GM23338 (cell line): ENCODE results near the gene RPH3AL. TPM values are rescaled to one million over a fixed set of nuclear protein-coding genes. Genes with fewer than 3 reads are reported as not detected.

Source experiments
- ATAC-seq: fragments of 200-7000 bp; cut with Tn5 transposase; 3 replicates; pipeline ENCODE4 v1.9.1; 2020
- DNase-seq: peaks from one replicate; pipeline ENCODE4 v3.0.0-alpha.2; 2015; ENCODE audit warnings: low spot score
- H2AFZ ChIP-seq: fragments of 200-600 bp; sonication (generic); 2 replicates; pipeline ENCODE4 v1.8.0; 2016; ENCODE audit warnings: antibody characterized with exemption, mild to moderate bottlenecking, moderate library complexity
- H3F3A ChIP-seq: fragments of 200-600 bp; sonication (generic); replicated peaks from 2 replicates; pipeline ENCODE4 v1.8.0; 2017; ENCODE audit warnings: antibody characterized with exemption, mixed run types, low read depth
- H3K27ac ChIP-seq: fragments of 200-600 bp; sonication (generic); 2 replicates; pipeline ENCODE4 v1.6.1; 2016; ENCODE audit warnings: low read depth
- H3K27me3 ChIP-seq: fragments of 200-600 bp; sonication (generic); 2 replicates; pipeline ENCODE4 v1.8.0; 2016; ENCODE audit warnings: mild to moderate bottlenecking, mixed run types, moderate library complexity; ENCODE audit not compliant: insufficient read depth
- H3K36me3 ChIP-seq: fragments of 200-600 bp; sonication (generic); 2 replicates; pipeline ENCODE4 v1.8.0; 2016; ENCODE audit warnings: mild to moderate bottlenecking; ENCODE audit not compliant: insufficient read depth
- H3K4me1 ChIP-seq: fragments of 200-600 bp; sonication (generic); 2 replicates; pipeline ENCODE4 v1.8.0; 2016; ENCODE audit warnings: mild to moderate bottlenecking, moderate library complexity; ENCODE audit not compliant: insufficient read depth
- H3K4me2 ChIP-seq: fragments of 200-600 bp; sonication (generic); 2 replicates; pipeline ENCODE4 v1.7.1; 2017; ENCODE audit warnings: mixed run types
- H3K4me3 ChIP-seq: fragments of 200-600 bp; sonication (generic); 2 replicates; pipeline ENCODE4 v1.6.1; 2016; ENCODE audit warnings: mixed run types
- H3K79me2 ChIP-seq: fragments of 200-600 bp; sonication (generic); replicated peaks from 2 replicates; pipeline ENCODE4 v1.8.0; 2017; ENCODE audit warnings: mild to moderate bottlenecking; ENCODE audit not compliant: insufficient read depth
- H3K9me2 ChIP-seq: fragments of 200-600 bp; sonication (generic); 2 replicates; pipeline ENCODE4 v1.8.0; 2017; ENCODE audit not compliant: insufficient read depth
- H4K20me1 ChIP-seq: fragments of 200-600 bp; sonication (generic); replicated peaks from 2 replicates; pipeline ENCODE4 v1.8.0; 2017; ENCODE audit warnings: mild to moderate bottlenecking; ENCODE audit not compliant: insufficient read depth
- H3K27ac Mint-ChIP-seq: 2 replicates; pipeline ENCODE4 v1.8.0; 2020; ENCODE audit warnings: inconsistent platforms, mild to moderate bottlenecking, moderate library complexity, mixed read lengths
- H3K27me3 Mint-ChIP-seq: 3 replicates; pipeline ENCODE4 v1.8.0; 2022; ENCODE audit warnings: low read depth, mild to moderate bottlenecking, moderate library complexity, mixed read lengths, inconsistent platforms; ENCODE audit not compliant: insufficient read depth, poor library complexity
- H3K36me3 Mint-ChIP-seq: 3 replicates; pipeline ENCODE4 v1.8.0; 2021; ENCODE audit warnings: low read depth, mild to moderate bottlenecking, inconsistent platforms, moderate library complexity, mixed read lengths
- H3K4me1 Mint-ChIP-seq: 3 replicates; pipeline ENCODE4 v1.8.0; 2020; ENCODE audit warnings: mild to moderate bottlenecking, inconsistent platforms, mixed read lengths
- H3K4me3 Mint-ChIP-seq: 3 replicates; pipeline ENCODE4 v1.8.0; 2021; ENCODE audit warnings: moderate library complexity, mild to moderate bottlenecking, inconsistent platforms, mixed read lengths
- H3K9me3 Mint-ChIP-seq: 3 replicates; pipeline ENCODE4 v1.8.0; 2020; ENCODE audit warnings: moderate library complexity, mild to moderate bottlenecking, inconsistent platforms, mixed read lengths
- CREB1 ChIP-seq: fragments of 250-450 bp; sonication (Bioruptor Pico); IDR thresholded peaks from 2 replicates; pipeline ENCODE4 v1.5.0; 2020; ENCODE audit warnings: low read depth, mild to moderate bottlenecking, moderate library complexity
- CTCF ChIP-seq, 2 experiments: fragments of 200-600 bp in 1 of 2; sonication (generic) in 1 of 2; conservative IDR thresholded peaks; 2 replicates each; pipeline versions ENCODE4 v1.5.1 to v1.6.1; 2016 to 2017; ENCODE audit warnings: antibody characterized with exemption in 2 of 2, low read depth in 2 of 2, mild to moderate bottlenecking in 2 of 2, moderate library complexity in 1 of 2
- ETS1 ChIP-seq: IDR thresholded peaks from 2 replicates; pipeline ENCODE4 v1.6.1; 2016; ENCODE audit warnings: antibody characterized with exemption
- EZH2 ChIP-seq: fragments of 200-600 bp; sonication (generic); IDR thresholded peaks from one replicate; pipeline ENCODE4 v1.8.0; 2017; ENCODE audit warnings: antibody characterized with exemption, mild to moderate bottlenecking, low read depth; ENCODE audit not compliant: unreplicated experiment
- EZH2phosphoT487 ChIP-seq: fragments of 200-600 bp; sonication (generic); IDR thresholded peaks from one replicate; pipeline ENCODE4 v1.8.1; 2018; ENCODE audit warnings: antibody characterized with exemption; ENCODE audit not compliant: unreplicated experiment
- JUNB ChIP-seq: IDR thresholded peaks from one replicate; pipeline ENCODE4 v1.6.1; 2016; ENCODE audit warnings: antibody characterized with exemption; ENCODE audit not compliant: unreplicated experiment
- NANOG ChIP-seq: IDR thresholded peaks from 2 replicates; pipeline ENCODE4 v1.6.1; 2016; ENCODE audit warnings: antibody characterized with exemption, borderline replicate concordance
- POLR2AphosphoS5 ChIP-seq: IDR thresholded peaks from 2 replicates; pipeline ENCODE4 v1.6.1; 2016; ENCODE audit warnings: antibody characterized with exemption, low read depth
- REST ChIP-seq: IDR thresholded peaks from one replicate; pipeline ENCODE4 v1.6.1; 2018; ENCODE audit warnings: antibody characterized with exemption; ENCODE audit not compliant: unreplicated experiment
- STAT1 ChIP-seq: IDR thresholded peaks from one replicate; pipeline ENCODE4 v1.6.1; 2016; ENCODE audit warnings: antibody characterized with exemption; ENCODE audit not compliant: unreplicated experiment
- ZNF114 ChIP-seq: fragments of 250-450 bp; sonication (Bioruptor Pico); IDR thresholded peaks from 2 replicates; pipeline ENCODE4 v1.5.0; 2020; ENCODE audit warnings: mild to moderate bottlenecking, moderate library complexity
- ZNF331 ChIP-seq: fragments of 250-450 bp; sonication (Bioruptor Pico); IDR thresholded peaks from 2 replicates; pipeline ENCODE4 v1.5.0; 2020; ENCODE audit warnings: low read depth, mild to moderate bottlenecking, moderate library complexity
- ZNF462 ChIP-seq: fragments of 250-450 bp; sonication (Bioruptor Pico); IDR thresholded peaks from 2 replicates; pipeline ENCODE4 v1.5.0; 2020; ENCODE audit warnings: mild to moderate bottlenecking, moderate library complexity
- polyA plus RNA-seq: library from polyadenylated mRNA; unstranded; fragments of >200 nt; fragmentation: Nextera tagmentation; extraction: Ambion mirVana; gene quantifications from 2 replicates; pipeline ENCODE4 v1.2.1, GENCODE V29; 2016
- total RNA-seq: library from RNA; depleted of rRNA; stranded (reverse); fragments of >200 nt; shearing (Covaris generic); gene quantifications from 2 replicates; pipeline ENCODE4 v1.2.3, GENCODE V29; 2014

Gene RPH3AL
- total and polyA plus RNA-seq, 2 experiments from 2014 or later: 2.7 to 6.3 TPM

- H3K4me2 ChIP-seq: peak overlapping the region; percentile 60; the same call in 1 of the 2 replicates
- Mint-ChIP-seq H3K27me3 (peaks cover 35% of the 10 kb centered on the region), H3K4me1 (peaks cover 36% of the 10 kb centered on the region), H3K36me3 (peaks cover 4% of the 10 kb centered on the region; the same call in 2 of the 3 replicates), H3K9me3 (peaks cover 20% of the 10 kb centered on the region), H3K4me3 (peak overlapping the region; percentile 51), H3K27ac (no peak overlapping the region)
- H3K4me1 ChIP-seq: peaks cover 32% of the 10 kb centered on the region
- H3K9me2 ChIP-seq: no peaks in the 10 kb centered on the region
- peaks cover 42% of the 10 kb centered on the region for H3K27me3 ChIP-seq
- DNase-seq (no peak), ATAC-seq (no peak)
- H3K4me3 ChIP-seq: peak overlapping the region; percentile 34; the same call in 1 of the 2 replicates
- no peak overlapping the region for H2AFZ ChIP-seq
- no peaks in the 10 kb centered on the region for H4K20me1 ChIP-seq
- H3K27ac ChIP-seq: no peak overlapping the region
- no peaks in the 10 kb centered on the region for H3K79me2 ChIP-seq
- TF ChIP-seq CTCF (conservative IDR thresholded peaks at IDR 0.05; ENCODE audit: low read depth in 2 of 2): no peak
- TF ChIP-seq ETS1: no peak
- no peak for TF ChIP-seq EZH2phosphoT487
- no peak for TF ChIP-seq ZNF462 (CRISPR knock-in tag)
- no peak for TF ChIP-seq REST
- TF ChIP-seq NANOG: no peak
- no peak for TF ChIP-seq EZH2
- no peak for TF ChIP-seq CREB1 (CRISPR knock-in tag)
- no peak for TF ChIP-seq JUNB
- TF ChIP-seq ZNF114 (CRISPR knock-in tag): no peak
- no peak for TF ChIP-seq ZNF331
- TF ChIP-seq POLR2AphosphoS5: no peak
- TF ChIP-seq STAT1: no peak
- no peaks in the 10 kb centered on the region for H3K36me3 ChIP-seq
- H3F3A ChIP-seq: peaks cover 9% of the 10 kb centered on the region; the same call in 1 of the 2 replicates
Observed at GRCh38 chr17:383771-384621, 31.4 kb upstream of the RPH3AL start.
